Astrocyte of the hippocampus (primary cell): ENCODE results near the gene RP2.
A peak's percentile ranks its signal among the peaks of the same experiment; 100 is the strongest.

Experiments
- DNase-seq: peaks from one replicate; pipeline ENCODE4 v3.0.0; 2011; ENCODE audit warnings: low read depth, low spot score

Gene RP2

GRCh38 chrX:46841346-46841745 is 4.5 kb downstream of the RP2 start:
- DNase-seq = peak; percentile 72

GRCh38 chrX:46844913-46845312 is 8.1 kb downstream of the RP2 start:
- no peak for DNase-seq

- DNase-seq = no peak
Observed at GRCh38 chrX:46849933-46850332, 13.1 kb downstream of the RP2 start.

- DNase-seq = no peak
Observed at GRCh38 chrX:46850771-46851170, 13.9 kb downstream of the RP2 start.

- no peak for DNase-seq
Observed at GRCh38 chrX:46856483-46856882, 19.6 kb downstream of the RP2 start.

- DNase-seq = no peak
Observed at GRCh38 chrX:46860557-46860956, 23.7 kb downstream of the RP2 start.

GRCh38 chrX:46863072-46863471 is 26.2 kb downstream of the RP2 start:
- DNase-seq = no peak

GRCh38 chrX:46864606-46865005 is 27.8 kb downstream of the RP2 start:
- no peak for DNase-seq

GRCh38 chrX:46865281-46865680 is 28.4 kb downstream of the RP2 start:
- peak; percentile 53 for DNase-seq

- no peak for DNase-seq
Observed at GRCh38 chrX:46866726-46867125, 29.9 kb downstream of the RP2 start.

GRCh38 chrX:46873746-46874145 is 36.9 kb downstream of the RP2 start:
- DNase-seq = no peak

- peak; percentile 60 for DNase-seq
Observed at GRCh38 chrX:46876901-46877300, 40.1 kb downstream of the RP2 start.

GRCh38 chrX:46882266-46882665 is 45.4 kb downstream of the RP2 start:
- no peak for DNase-seq

- no peak for DNase-seq
Observed at GRCh38 chrX:46884799-46885198, 48.0 kb downstream of the RP2 start.

- DNase-seq = no peak
Observed at GRCh38 chrX:46898207-46898606, 61.4 kb downstream of the RP2 start.

GRCh38 chrX:46903458-46904242 is 66.8 kb downstream of the RP2 start:
- DNase-seq = peak; percentile 86

GRCh38 chrX:46904626-46905025 is 67.8 kb downstream of the RP2 start:
- DNase-seq = no peak

GRCh38 chrX:46910415-46910814 is 73.6 kb downstream of the RP2 start:
- no peak for DNase-seq

- peak; percentile 82 for DNase-seq
Observed at GRCh38 chrX:46912098-46912602, 75.3 kb downstream of the RP2 start, which contains the start of gene JADE3. JADE3 (plus strand) TSS chrX:46912421; CDS start chrX:46984895, 72,474 bp downstream.

- DNase-seq = peak; percentile 67
Observed at GRCh38 chrX:46912603-46913491, 76.0 kb downstream of the RP2 start.

- DNase-seq = peak; percentile 33
Observed at GRCh38 chrX:46913667-46914066, 76.8 kb downstream of the RP2 start.

- no peak for DNase-seq
Observed at GRCh38 chrX:46916273-46916672, 79.4 kb downstream of the RP2 start.
